ENCODE measurements around the gene SFXN1. TPM values are rescaled to one million over a fixed set of nuclear protein-coding genes. Genes with fewer than 3 reads are reported as not detected.
A peak's percentile ranks its signal among the peaks of the same experiment; 100 is the strongest.
"Not testable (repeated sequence)": the region's sequence is repeated elsewhere in the genome, so short reads cannot be mapped to it uniquely, and the experiment has no call there.

The SFXN1 gene, protein sequence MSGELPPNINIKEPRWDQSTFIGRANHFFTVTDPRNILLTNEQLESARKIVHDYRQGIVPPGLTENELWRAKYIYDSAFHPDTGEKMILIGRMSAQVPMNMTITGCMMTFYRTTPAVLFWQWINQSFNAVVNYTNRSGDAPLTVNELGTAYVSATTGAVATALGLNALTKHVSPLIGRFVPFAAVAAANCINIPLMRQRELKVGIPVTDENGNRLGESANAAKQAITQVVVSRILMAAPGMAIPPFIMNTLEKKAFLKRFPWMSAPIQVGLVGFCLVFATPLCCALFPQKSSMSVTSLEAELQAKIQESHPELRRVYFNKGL
- total RNA-seq = 72.5 TPM

DNA sequence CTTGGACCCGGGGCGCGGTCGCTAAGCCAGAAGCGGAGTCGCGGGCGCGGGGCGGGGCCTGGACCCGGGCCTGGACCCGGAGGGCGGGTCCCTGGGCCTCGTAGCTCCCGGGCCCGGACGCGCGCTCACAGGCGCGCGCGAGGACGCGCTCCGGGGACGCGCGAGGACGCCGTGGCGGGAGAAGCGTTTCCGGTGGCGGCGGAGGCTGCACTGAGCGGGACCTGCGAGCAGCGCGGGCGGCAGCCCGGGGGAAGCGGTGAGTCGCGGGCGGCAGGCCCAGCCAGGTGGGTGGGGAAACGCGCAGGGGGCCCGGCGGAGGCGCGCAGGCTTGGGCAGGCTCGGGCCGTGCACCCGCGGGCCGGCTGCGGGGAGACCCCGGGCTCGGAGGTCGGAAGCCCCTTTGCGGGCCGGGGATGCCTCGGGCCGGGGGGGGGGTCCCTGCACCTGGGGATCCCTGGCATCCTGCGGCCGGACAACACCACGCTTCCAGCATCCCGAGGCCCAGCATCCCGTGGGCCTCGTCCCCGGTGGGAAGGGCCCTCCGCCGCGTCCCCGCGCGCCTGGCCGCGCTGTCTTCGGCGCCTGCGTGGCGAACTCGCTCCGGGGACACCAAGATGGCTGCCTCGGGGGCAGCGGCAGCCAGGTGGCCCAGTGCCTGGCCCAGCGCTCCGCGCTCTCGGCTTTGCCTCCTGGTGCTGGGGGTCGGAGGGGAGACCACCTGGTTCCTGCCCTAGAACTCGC, at the start of gene SFXN1:
SFXN1 (plus strand) TSS at position 177 of the 741 bp plus-strand sequence. CDS start 13,544 bp downstream, outside the sequence.
- peak; percentile 73 for DNase-seq

DNA sequence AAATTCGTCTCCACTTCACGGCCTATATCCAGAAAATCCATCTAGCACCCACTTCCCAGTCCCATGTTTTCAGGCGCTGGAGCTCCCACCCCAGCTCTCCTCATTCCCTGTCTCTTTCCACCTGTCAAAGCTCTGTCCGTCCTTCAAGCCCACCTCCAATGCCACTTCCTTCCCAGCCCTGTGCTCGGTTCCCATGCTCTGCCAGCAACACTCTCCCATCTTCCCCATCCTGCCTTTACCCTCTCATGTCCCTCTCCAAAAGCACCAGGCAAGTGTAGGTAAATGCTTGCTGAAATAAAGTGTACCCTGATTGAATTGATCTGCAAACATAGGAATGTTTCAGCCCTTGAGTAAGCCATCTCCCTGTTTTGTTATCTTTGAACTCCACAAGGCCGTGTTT, 43.6 kb upstream of the SFXN1 start:
- DNase-seq = no peak

DNA sequence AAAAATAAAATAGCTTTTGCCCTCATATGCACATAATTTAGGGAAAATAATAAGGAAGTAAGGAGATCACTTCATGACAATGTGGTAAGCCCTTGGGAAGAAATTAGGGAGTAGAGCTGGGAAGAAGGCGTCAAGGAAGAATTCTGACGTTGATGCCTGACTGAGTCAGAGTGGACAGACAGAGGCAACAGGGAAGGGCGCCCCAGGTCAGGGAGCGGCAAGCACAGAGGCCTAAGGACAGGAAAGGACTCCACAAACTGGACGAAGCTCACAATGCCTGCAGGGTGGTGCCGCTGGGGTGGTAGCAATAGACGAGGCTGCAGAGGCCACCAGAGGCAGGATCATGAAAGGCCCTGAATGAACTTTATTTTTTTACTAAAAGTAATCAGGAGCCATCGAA, 42.0 kb upstream of the SFXN1 start:
- no peak for DNase-seq

DNA sequence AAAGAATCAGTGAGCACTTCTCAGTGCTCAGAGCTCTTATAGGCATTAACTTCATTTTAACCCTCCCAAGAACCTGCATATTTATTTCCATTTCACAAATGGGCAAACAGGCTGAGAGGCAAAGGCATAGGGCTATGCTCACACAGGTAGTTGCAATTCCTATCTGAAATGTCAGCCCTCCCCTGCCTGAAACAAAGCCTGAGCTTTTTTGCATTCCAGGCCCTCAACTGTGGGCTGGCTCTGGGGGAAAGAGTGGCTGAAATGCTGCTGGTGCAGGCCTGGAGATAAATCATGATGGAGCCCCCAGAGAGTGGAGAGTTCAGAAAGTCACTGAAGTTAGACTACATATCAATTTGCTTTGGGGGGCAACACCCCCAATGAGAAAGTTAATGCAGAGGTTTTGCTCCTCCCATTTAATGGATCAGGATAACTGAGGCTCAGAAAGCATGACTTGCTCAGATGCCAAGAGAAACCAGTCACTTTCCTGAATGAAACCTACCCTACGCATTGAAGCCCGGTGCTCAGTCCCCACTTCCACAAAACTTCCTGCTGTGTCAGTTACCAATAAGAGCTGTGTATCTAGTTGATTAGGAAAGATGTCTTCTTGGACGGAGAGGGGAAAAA, 40.0 kb upstream of the SFXN1 start:
- DNase-seq = no peak

DNA sequence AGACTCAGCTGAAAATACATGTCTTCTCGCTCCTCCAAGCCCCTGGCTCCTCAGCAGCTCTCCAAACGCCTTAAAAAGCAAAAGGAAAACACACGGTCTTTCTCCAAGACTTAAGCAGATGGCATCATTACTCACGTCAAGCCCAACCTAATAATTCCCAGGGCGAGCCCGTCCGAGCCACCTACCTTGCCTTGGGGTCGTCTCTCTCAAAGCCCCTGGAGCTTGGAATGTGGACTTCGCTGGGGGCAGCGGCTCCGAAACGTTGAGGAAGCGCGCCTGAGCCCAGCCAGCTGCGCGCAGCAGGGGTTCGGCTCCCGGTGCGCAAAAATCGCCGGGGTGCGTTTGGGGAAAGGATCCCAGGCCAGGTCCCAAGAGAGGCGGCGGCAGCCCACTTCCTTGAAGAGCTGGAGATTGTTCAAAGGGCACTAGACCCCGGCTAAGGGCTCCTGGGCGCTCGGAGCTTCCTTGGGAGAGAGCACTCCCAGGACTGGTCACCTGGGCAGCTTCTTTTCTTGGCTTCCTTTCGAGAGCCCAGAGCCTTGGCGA, 34.8 kb upstream of the SFXN1 start:
- DNase-seq = no peak

DNA sequence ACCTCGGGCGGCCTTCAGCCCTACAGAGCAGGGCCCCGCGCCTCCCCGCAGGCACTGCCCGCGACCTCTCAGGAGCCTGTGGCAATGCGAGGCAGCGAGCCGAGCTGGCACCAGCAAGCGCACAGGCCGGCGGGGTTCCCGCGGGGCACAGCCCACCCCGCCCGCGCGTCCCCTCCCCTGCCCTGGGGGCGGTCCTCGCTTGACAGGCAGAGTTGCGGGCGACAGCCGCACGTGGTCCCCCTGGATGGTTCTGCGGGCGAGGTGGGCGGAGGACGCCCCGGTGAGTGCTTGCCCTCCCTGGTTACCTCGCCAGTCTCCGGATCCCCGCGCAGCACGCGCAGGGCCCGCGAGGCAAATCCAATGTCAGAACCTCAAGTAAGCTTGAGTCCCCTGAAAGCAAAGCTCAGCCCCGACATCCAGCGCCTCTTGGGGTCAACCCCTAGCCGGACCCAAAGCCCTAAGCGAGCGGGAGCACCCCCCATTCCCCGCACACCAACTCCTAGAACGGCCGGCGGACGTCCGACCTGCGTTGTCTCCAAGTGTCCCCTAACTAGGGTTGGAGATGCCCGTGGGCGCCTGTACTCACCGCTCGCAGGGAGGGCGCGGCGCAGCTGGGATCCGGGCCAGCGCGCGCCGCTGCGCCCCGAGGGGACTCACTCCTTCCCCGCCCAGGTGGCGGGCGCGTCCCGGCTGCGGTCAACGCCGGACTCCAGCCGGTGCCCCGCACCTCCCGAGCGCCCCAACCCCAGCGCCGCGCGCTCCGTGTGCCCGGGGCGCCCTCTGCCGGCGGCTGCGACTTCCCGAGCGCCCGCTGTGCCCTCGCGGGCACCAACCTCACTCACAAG, 34.1 kb upstream of the SFXN1 start, which contains the start of gene DRD1:
DRD1 (minus strand) TSS at position 123 of the 845 bp plus-strand sequence. CDS start 1,083 bp downstream, outside the sequence.
- DNase-seq = no peak

DNA sequence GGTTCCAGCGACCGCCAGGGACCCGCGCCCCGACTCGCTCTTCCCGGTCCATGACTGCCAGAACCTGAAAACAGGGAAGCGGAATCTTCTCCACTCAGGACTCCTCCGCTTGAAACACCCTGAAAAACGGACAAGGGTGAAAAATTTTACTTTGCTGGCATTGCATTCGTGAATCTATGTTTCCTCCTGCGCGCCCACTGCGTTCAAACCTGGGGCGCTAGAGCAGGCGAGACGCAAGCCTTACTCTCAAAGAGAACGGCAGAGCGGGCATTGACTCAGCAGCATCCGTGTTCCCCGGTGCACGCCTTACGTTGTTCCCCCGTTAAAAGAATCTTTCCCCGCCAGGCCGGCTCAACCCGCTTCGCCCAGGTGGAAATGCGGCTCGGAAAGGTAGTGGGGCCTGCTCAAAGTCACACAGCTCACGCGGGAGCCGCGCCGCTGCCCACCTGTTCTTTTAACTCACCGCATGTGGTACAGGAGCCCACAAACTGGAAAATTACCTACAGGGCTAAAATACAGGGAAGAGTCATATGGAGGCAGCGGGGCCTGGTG, 33.4 kb upstream of the SFXN1 start:
- DNase-seq = no peak

DNA sequence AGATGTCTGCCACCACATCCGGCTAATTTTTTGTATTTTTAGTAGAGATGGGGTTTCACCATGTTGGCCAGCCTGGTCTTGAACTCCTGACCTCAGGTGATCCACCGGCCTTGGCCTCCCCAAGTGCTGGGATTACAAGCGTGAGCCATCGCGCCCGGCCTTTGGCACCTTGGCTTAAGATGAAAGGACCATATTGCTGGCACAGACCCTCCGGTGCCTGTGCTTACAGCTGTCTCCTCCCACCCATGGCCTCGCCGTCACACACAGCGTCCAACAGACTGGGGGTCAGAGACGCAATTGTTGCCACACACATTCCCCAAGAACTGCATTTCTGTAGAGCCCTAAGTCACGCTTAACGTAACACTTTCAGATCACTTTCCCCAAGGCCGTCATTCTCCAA, 32.0 kb upstream of the SFXN1 start:
- DNase-seq = not testable (repeated sequence)

DNA sequence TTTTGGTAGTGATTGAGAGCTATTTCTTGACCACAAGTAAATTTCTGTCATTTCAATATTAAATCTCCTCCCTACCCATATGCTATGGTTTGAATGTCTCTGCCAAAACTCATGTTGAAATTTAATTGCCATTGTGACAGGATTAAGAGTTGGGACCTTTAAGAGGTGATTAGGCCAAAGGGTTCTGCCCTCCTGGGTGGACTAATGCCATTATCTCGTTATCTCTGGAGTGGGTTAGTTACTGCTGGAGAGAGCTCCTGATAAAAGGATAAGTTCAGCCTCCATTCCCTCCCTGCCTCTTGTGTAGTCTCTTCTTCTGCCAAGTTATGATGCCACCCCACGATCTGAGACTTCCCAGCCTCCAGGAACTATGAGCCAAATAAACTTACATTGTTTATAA, 30.8 kb upstream of the SFXN1 start:
- DNase-seq = no peak

DNA sequence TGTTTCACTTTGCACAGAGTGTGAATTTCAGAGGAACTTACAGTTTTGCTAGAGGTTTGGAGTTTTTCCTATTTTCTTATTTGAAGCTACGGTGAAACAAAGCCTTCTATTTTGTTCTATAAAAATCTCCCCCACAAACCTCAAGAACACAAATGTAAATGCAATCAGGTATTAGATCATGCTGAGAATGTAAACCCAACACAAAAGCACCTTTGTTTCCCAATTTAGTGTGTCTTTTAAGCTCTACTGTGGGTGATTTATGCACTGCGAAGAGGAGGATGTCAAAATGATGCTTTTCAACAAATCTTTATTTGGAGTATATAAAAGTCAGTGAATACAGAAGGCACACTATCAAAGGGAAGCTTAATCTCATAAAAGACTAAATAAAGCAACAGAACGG, 30.1 kb upstream of the SFXN1 start:
- DNase-seq = no peak

DNA sequence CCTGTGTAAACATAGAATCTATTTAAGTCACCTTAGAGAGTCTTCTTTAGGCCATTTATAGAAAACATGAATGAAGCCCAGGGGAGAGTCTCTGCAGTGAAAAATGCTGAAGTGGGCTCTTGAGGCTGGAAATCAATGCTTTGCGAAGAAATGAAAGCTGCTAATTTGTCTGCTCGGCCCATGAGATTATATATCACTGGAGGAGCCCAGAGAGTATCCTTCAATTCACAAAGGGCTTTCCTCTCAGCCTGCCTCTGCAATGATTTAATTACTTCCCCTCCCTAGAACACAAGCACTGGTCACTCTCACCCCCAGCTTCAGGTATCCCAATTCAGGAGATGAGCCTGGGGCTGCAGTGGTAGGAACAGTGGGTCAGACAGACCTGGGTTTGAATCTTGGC, 26.2 kb upstream of the SFXN1 start:
- DNase-seq = no peak

DNA sequence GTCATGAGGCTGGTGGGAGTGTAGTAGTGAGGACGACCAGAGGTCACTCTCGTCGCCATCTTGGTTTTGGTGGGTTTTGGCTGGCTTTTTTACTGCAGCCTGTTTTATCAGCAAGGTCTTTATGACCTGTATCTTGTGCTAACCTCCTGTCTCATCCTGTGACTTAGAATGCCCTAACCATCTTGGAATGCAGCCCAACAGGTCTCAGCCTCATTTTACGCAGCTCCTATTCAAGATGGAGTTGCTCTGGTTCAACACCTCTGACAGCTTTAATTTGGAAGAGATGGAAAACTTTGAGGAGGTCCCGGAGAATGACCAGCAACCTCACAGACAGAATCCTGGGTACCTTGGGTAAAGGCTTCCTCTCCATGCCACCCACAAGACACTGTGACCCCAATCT, 24.0 kb upstream of the SFXN1 start:
- not testable (repeated sequence) for DNase-seq

DNA sequence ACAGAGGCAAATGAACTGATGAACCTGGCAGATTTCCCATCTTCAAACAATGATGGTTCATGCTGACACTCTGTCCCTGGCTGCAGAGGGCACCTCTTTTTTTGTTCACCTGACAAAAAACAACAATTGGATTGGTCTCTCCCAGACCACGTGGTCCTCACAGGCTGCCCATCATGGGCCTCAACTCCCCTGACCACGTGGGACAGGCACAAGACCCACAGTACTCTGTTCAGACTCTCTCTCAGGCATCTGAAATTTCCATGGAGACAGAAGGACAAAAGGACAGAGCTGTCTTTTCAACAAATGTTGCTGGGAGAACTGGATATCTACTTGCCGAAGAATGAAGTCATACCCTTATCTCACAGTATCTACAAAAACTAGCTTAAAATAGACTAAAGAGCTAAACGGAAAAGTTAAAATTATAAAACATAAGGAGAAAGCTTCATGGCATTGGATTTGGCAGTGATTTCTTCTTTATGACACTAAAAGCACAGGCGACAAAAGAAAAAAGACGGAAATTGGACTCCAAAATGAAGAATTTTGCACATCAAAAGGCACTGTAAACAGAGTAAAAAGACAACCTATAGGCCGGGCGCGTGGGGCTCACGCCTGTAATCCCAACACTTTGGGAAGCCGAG, 22.1 kb upstream of the SFXN1 start:
- DNase-seq = no peak

DNA sequence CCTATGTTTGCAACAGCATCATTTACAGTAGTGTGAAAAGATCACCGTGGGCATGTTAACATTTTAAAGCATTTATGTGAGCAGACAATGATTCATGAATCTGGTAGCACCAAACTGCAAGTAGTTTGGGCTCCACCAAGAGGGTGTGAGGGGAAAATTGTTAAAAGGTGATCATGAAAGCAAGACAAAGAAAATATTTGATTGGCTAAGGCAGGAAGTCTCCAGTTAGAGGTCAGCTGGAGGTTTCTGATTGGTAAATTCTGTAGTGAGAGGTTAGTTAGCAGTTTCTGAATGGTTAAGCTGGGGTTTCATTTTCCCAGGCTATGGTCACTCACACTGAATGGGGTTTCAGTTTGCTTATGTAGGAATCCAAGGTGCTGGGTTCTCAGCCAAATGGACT, 20.9 kb upstream of the SFXN1 start:
- no peak for DNase-seq

DNA sequence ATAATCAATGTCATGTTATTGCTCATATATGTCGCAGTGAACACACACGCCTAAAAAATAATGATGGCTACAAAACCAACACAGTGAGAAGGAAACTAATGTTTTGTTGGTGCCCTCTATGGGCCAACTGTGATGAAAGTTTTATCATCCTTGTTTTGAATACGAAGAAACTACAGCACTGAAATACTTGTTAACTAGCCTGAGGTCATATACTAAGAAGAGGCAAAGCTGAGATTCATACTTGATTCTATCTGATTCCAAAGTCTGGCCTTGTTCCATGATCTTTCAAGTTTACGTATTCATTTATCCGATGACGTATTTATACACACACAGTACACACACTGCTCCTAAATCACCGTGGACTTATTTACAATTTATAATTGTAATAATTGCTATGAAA, 18.2 kb upstream of the SFXN1 start:
- DNase-seq = no peak

DNA sequence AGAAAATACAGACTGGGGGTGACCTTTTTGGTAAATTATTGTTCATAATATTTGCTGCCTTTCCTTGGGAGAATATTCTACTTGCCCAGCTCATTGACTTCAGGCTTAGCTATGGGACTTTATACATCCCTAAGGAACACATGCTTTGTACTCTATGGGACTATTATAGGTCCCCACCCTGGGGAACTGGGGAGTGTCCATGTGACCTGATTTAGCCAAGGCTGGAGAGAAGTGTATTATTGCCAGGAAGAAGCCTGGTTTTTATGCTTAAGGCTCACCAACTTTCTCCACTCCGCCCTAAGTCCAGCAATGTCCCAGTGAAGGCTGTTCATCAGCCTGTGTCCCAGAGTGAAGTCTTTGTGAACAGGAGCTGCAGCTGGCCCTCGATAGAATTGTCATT, 17.8 kb upstream of the SFXN1 start:
- no peak for DNase-seq

DNA sequence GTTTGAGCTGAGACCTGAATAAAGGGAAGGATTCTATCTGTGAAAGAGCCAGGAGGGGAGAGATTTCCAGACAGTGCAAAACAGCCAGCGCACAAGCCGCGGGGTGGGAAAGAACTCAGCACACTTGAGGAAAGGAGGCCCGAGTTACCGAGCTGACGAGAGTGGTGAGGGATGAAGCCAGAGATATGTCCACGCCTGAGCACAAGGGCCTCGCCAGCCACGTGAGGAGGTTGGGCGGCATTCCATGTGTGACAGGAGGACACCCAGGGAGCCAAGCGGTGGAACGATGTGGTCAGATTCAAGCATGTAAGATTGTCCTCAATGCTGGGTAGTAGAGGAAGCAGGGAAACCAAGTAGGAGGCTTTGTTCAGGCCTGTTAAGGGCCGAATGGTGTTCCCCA, 17.0 kb upstream of the SFXN1 start:
- DNase-seq = no peak

DNA sequence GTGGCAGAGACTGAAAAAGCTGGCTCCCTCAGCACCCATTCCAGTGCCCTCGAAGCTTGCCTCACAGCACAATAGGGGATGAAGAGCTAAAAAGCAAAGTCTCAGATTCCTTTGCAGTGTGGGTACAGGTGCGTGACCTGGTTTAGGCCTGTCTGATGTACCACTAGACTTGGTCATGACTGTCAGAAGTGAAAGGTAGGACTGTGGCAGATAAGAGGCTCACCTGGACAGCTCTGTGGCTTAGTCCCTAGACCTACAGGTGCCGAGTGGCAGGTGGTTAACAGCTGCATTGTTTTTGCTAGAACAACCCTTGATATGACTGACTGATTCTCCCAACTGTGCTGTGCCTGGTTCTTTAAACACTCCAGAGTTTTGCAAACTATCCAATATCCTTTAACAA, 14.7 kb upstream of the SFXN1 start:
- no peak for DNase-seq

DNA sequence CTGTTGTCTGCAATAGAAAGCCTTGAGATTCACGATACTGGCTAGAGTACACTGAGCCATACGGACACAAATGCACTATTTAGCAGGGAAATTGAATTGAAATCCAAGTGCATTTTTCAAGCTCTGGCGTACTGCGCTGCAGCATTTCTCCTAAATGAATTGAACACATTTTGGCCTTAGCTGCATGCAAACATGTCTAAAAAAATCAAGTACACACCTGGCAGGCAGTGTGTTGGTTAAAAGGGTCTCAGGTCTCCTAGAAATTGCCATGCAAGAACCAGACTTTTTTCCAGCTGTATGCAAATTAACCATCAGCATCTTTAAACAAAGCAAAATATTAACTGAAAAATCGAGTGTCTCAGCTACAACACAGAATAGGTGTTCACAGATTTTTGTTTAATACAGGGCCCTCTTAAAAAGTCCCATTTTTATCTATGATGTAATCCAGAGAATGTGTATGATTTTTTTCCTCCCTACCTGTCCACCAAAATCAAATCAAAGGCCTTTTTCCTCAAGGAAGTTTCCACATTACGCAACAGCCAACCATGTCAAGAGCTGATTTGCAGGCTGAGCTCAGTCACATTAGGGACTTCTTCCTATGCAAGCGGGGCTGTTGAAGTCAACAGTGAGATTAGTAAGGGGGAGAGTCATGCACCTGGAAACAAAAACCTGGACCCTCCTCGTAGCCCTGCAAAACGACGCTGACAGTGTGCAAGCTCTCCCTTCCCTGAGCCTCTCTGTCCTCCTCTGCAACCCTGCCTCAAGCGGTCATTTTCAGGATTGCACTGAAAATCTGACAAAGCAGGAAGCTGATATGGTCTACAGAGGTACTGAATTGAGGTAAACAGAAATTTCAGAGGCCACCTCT, 14.1 kb upstream of the SFXN1 start:
- no peak for DNase-seq

DNA sequence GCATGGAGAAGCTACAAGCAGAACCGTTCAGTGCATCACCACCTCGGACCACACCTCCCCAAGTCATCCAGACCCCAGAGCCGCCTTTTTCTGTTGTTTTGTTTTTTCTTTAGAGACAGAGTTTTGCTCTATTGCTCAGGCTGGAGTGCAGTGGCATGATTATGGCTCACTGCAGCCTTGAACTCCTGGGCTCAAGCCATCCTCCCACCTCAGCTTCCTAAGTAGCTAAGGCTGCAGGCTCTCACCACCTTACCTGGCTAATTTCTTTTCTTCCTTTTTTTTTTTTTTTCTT, 13.5 kb upstream of the SFXN1 start:
- DNase-seq = no peak

DNA sequence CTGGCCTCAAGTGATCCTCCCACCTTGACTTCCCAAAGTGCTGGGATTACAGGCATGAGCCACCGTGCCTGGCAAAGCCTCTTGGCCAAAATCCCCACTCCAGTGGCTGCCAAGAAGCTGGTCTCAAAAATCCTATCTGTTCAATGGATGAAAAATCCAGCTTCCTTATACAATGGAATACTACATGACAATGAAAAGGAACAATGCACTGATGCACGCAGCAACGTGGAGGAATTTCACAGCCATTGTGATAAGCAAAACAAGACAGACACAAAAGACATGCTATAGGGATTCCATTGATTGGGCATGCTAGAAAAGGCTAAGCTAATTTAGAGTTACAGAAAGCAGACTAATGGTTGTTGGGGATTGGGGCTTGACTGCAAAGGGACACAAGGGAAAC, 13.1 kb upstream of the SFXN1 start:
- DNase-seq = no peak

All from occipital lobe (tissue), 2 donors.